Neutrophil (primary cell): ENCODE data around the gene CEMIP.

Source experiments
- H3K27ac ChIP-seq: fragments of 200-600 bp; sonication (generic); 2 replicates; pipeline ENCODE4 v1.5.1; 2016; ENCODE audit warnings: mild to moderate bottlenecking, moderate library complexity
- H3K27me3 ChIP-seq: fragments of 200-600 bp; sonication (generic); 2 replicates; pipeline ENCODE4 v1.6.0; 2016; ENCODE audit warnings: mild to moderate bottlenecking
- H3K36me3 ChIP-seq: fragments of 200-600 bp; sonication (generic); 2 replicates; pipeline ENCODE4 v1.5.1; 2017
- H3K4me1 ChIP-seq, 2 experiments: fragments of 200-600 bp in 1 of 2; sonication (generic) in 1 of 2; 1 replicate in 1 of 2; 2 replicates in 1 of 2; pipeline versions ENCODE4 v1.5.1 to v1.6.1; 2013 to 2016; ENCODE audit warnings: low read depth in 1 of 2, low read length in 1 of 2, mild to moderate bottlenecking in 1 of 2, moderate library complexity in 1 of 2; ENCODE audit not compliant: control insufficient read depth in 1 of 2, insufficient read depth in 1 of 2
- H3K4me3 ChIP-seq, 2 experiments: fragments of 200-600 bp in 1 of 2; sonication (generic) in 1 of 2; 1 replicate in 1 of 2; 2 replicates in 1 of 2; pipeline ENCODE4 v1.5.1; 2013 to 2016; ENCODE audit warnings: low read depth in 1 of 2, low read length in 1 of 2, mild to moderate bottlenecking in 1 of 2, moderate library complexity in 1 of 2
- H3K9me3 ChIP-seq: fragments of 200-600 bp; sonication (generic); 2 replicates; pipeline ENCODE4 v1.5.1; 2016
- TF ChIP-seq, protein P1 (sequence below): fragments of 200-600 bp; sonication (generic); IDR thresholded peaks from 2 replicates; pipeline ENCODE4 v1.5.1; 2016; ENCODE audit warnings: antibody characterized with exemption

The CEMIP gene

DNA sequence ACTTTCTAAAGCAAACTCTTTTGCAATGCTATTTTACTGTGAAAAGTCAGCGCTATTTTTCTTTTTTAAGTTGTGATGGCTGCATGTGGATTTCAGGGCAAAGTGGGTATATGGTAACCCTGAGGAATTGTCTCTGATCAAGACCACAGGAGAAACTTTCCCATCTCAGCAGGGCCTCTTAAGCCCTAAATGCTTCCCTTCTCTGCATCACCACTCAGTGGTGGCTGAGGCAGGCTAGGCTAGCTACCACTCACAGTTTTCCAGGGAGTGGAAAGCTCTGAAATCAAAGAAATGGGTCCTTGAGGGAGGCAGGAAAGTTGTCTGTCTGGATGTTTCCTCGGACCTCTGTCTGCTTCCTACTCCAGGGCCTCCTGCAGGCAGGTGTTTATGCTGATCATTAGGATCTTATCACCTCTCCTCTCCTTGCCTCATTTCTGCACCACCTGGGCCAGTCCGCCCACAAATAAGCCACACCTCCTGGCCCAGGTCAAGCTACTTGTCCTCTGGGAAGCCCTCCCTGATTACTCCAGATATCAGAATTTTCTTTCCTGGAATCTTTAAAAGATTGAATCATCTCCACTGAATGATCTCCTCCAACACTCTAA, 37.0 kb downstream of the CEMIP start:
- Histone ChIP-seq H3K9me3 (no peaks in the 10 kb centered on the region), H3K4me3 (no peak overlapping the region), H3K27me3 (peaks cover 22% of the 10 kb centered on the region), H3K36me3 (no peaks in the 10 kb centered on the region), H3K27ac (no peak overlapping the region), H3K4me1 (no peaks in the 10 kb centered on the region)
- TF ChIP-seq, protein P1, sequence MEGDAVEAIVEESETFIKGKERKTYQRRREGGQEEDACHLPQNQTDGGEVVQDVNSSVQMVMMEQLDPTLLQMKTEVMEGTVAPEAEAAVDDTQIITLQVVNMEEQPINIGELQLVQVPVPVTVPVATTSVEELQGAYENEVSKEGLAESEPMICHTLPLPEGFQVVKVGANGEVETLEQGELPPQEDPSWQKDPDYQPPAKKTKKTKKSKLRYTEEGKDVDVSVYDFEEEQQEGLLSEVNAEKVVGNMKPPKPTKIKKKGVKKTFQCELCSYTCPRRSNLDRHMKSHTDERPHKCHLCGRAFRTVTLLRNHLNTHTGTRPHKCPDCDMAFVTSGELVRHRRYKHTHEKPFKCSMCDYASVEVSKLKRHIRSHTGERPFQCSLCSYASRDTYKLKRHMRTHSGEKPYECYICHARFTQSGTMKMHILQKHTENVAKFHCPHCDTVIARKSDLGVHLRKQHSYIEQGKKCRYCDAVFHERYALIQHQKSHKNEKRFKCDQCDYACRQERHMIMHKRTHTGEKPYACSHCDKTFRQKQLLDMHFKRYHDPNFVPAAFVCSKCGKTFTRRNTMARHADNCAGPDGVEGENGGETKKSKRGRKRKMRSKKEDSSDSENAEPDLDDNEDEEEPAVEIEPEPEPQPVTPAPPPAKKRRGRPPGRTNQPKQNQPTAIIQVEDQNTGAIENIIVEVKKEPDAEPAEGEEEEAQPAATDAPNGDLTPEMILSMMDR, result no peak

DNA sequence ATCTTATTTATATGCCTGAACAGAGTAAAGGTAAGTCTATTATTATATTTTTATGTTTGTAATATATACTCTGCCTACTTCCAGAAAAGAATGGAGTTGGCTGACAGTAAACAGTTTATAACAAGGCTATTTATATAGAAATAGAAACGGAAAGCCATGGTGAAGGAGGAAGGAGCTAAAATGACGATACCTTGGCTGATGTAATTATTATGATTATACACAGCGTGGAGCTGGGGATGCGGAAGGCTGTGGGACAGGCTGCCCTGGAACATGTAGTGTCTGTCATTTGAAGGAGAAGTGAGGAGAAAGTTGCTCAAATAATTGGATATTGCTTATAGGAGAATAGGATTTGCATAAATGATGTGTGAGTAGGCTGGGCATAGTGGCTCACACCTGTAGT, 37.8 kb downstream of the CEMIP start:
- H3K9me3 ChIP-seq, result no peaks in the 10 kb centered on the region
- H3K4me1 ChIP-seq, result no peaks in the 10 kb centered on the region
- no peak overlapping the region for H3K27ac ChIP-seq
- H3K27me3 ChIP-seq, result peaks cover 22% of the 10 kb centered on the region
- TF ChIP-seq, protein P1, result no peak
- no peaks in the 10 kb centered on the region for H3K36me3 ChIP-seq
- H3K4me3 ChIP-seq, result no peak overlapping the region

DNA sequence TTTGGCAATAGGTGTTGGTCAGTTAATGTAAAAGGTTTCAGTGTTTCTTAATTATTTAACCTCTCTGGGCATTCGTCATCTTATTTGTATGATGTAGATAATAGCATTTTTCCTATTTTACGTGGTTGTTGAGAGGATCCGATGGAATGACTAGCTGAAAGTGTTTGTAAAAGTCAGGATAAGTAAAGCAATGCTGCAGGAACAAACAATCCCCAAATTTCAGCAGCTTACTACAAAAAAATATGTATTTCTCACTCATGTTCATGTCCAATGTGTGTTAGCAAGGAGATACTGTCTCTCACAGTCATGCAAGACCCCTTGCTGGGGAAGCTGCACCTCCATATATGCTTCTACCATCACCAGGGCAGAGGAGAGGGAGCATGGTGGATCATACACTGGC, 38.7 kb downstream of the CEMIP start:
- Histone ChIP-seq H3K4me3 (no peak overlapping the region), H3K9me3 (no peaks in the 10 kb centered on the region), H3K36me3 (no peaks in the 10 kb centered on the region), H3K27me3 (peaks cover 22% of the 10 kb centered on the region), H3K27ac (no peak overlapping the region), H3K4me1 (no peaks in the 10 kb centered on the region)
- TF ChIP-seq, protein P1, result no peak

DNA sequence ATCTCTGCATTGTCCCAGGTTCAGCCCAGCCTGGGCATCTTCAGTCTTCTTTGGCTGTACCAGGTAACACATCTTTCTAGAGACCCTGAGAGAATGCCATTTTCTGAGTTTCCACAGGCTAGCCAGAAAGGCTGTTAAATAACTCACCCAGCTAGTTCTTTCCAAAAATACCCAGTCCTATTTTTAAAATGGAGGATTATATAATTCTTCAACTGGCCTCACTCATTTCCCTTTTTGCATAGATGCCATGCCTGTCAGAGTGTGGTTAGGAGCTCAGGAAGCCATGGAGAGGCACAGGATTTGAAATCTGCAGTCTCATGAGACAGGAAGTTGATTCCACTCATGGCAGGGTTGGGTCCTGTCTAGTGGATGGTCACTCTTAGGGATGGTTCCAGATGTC, 39.8 kb downstream of the CEMIP start:
- Histone ChIP-seq H3K27ac (no peak overlapping the region), H3K36me3 (no peaks in the 10 kb centered on the region), H3K27me3 (peaks cover 22% of the 10 kb centered on the region), H3K4me1 (no peaks in the 10 kb centered on the region), H3K4me3 (no peak overlapping the region), H3K9me3 (no peaks in the 10 kb centered on the region)
- TF ChIP-seq, protein P1, result no peak

DNA sequence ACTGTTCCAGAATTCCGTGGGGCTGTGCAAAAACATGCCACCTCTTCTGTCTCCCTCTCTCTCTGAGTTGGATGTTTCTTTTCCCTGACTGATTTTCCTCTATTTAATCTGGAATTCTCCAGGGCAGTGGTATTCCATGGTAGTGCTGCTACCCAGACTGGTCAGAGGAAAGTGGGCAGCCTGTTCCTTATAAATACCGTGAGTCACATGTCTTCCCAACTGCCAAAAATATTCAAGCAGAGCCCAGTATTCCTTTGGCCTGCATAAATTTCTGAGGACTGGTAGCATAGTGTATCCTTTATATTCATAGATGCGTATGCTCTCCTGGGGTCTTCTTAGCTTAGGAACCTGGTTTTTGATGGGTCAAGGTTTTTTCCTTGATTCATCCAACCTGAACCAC, 40.9 kb downstream of the CEMIP start:
- H3K27me3 ChIP-seq, result peaks cover 18% of the 10 kb centered on the region
- no peak overlapping the region for H3K4me3 ChIP-seq
- no peaks in the 10 kb centered on the region for H3K4me1 ChIP-seq
- TF ChIP-seq, protein P1, result no peak
- H3K9me3 ChIP-seq, result no peaks in the 10 kb centered on the region
- no peak overlapping the region for H3K27ac ChIP-seq
- no peaks in the 10 kb centered on the region for H3K36me3 ChIP-seq

DNA sequence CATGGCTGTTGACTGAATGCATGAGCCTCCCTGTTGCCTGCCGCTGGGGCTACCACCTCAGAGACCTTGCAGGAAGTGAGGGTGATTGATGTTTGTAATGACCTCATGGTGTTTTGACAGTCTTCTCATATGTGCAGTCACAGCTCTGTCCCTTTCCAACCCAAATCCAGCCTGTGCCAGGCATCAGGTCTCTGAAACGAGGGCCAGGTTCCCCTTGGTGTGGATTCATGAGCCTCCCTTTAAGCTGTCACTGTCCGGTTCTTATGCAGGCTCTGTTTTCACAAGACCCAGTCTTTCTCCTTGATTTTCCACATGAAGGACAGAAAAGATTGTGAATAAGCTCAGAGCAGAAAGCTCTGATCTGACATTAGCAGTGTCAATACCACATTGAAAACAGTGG, 43.1 kb downstream of the CEMIP start:
- H3K9me3 ChIP-seq, result no peaks in the 10 kb centered on the region
- no peaks in the 10 kb centered on the region for H3K4me1 ChIP-seq
- no peaks in the 10 kb centered on the region for H3K36me3 ChIP-seq
- H3K27ac ChIP-seq, result no peak overlapping the region
- no peak overlapping the region for H3K4me3 ChIP-seq
- TF ChIP-seq, protein P1, result no peak
- peaks cover 4% of the 10 kb centered on the region for H3K27me3 ChIP-seq
